Muscle of back (tissue), 11 donors: ENCODE measurements around the gene YJU2. TPM values are rescaled to one million over a fixed set of nuclear protein-coding genes. Genes with fewer than 3 reads are reported as not detected.
A peak's percentile ranks its signal among the peaks of the same experiment; 100 is the strongest.
"Not testable (repeated sequence)": the region's sequence is repeated elsewhere in the genome, so short reads cannot be mapped to it uniquely, and the experiment has no call there.

Source experiments
- DNase-seq, 3 donors: peaks; one replicate each; pipeline versions ENCODE4 v3.0.0 to v3.0.0-alpha.2; 2013
- polyA plus RNA-seq, 10 donors: library from polyadenylated mRNA; unstranded; fragments of 120-200 nt; gene quantifications; one replicate each; pipeline ENCODE4 v1.2.1, GENCODE V29; 2013; ENCODE audit not compliant: insufficient read length in 10 of 10

YJU2 gene
- polyA plus RNA-seq, 10 donors = 10.7 to 15.5 (median 12.0) TPM

DNA sequence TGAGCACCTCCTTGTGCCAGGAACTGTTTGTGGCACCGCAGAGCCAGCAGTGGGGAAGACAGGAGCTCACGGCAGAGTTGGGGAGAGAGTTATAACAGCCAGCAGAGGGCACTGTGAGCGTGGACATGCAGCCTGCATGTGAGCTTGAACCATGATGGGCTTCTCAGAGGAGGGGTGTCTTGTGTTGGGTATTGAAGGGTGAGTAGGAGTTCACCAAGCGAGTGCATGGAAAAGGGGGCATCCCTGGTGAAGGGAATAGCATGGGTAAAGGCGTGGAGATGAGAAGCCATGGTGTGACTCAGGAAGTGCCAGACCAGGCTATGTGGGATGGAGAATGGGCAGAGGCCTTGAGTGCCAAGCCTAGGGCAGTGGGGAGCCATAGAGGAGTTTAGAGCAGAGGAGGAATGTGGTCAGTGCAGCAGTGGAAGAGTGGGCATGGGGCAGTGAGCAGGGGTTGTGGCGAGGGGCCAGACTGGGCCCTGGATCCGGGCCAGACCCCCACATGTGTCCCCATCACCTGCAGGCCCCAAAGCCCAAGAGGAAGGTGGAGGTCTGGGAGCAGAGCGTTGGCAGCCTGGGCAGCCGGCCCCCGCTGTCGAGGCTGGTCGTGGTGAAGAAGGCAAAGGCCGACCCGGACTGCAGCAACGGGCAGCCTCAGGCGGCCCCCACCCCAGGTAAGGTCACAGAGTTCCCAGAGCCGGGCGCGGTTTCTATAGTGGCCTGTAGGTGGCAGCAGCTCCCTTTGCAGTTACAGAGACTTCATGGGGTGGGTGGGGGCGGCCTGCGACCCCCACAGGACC lies 20.4 kb downstream of the YJU2 start:
- peak in 2 of 3 donors; percentile 41 to 42 for DNase-seq

DNA sequence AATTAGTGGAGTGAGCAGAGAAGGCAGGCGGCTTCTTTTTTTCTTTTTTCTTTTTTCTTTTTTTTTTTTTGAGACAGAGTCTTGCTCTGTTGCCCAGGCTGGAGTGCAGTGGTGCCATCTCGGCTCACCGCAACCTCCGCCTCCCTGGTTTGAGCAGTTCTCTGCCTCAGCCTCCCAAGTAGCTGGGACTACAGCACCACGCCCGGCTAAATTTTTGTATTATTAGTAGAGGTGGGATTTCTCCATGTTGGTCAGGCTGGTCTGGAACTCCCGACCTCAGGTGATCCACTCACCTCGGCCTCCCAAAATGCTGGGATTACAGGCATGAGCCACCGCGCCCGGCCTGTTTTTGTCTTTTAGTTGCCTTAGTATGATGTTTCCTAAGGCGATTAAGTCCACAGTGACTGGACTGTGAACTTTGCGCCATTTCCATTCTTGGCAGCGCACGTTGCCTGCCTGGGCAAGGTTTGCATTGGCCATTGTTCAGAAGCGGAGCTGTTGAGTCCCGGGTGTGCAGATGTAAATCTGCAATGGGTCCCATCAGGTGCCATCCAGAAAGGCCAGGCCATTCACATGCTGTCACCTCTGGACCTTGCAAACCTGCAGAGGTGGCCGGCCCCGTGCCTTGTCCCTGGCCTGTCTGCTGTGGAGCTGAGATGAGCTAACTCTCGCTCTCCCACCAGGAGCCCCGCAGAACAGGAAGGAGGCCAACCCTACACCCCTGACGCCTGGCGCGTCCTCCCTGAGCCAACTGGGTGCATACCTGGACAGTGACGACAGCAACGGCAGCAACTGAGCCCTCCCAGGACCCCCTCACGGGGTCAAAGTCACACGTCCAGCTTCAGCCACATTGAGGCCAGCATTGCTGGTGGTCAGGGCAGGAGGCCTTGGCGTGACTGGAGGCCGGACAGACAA lies 21.3 kb downstream of the YJU2 start:
- DNase-seq = no peak

DNA sequence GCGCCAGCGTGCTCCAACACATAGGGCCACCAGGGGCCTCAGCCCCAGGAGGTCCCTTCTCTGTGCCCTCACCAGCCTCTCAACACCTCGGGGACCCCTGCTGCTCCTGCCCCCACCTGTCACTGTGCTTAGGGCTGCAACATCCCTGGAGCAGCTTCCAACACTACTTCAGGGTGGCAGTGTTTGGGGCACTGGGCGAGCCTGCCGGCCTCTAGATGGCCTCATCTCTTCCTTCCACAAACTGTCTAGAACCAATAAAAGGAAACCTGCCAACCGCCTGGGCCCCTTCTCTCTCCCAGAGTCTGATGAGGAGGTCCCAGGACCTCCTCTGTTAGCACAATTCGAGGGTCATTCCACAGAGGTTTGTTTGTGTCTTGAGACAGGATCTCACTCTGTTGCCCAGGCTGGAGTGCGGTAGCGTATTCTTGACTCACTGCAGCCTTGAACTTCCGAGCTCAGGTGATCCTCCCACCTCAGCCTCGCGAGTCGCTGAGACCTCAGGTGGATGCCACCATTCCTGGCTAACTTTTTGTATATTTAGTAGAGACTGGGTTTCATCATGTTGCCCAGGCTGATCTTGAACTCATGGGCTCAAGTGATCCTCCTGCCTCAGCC lies 22.0 kb downstream of the YJU2 start:
- no peak for DNase-seq

DNA sequence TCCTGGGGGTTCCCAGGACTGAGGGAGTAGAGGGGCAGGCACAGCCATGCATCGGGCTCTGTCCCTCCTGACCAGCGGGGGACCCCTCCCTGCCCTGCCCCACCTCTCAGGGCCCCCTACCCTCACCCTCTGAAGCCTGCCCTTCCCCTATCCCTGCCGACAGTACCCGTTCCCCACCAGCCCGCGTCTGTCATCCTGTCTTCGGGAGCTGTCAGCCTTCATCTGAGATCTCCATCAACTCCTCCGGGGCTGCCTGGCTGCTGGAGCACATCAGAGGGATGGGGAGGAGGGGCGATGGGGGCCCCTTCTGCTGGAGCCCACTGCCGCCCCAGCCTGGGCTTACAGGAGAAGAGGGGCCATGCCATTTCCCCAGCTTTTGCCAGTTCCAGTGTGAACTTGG lies 26.0 kb downstream of the YJU2 start:
- DNase-seq = no peak

DNA sequence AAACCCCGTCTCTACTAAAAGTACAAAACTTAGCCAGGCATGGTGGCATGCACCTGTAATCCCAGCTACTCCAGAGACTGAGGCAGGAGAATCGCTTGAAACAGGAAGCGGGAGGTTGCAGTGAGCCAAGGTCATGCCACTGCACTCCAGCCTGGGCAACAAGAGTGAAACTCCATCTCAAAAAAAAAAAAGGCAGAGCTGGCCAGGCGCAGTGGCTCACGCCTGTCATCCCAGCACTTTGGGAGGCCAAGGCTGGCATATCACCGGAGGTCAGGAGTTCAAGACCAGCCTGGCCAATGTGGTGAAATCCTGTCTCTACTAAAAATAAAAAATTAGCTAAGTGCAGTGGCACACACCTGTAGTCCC lies 27.4 kb downstream of the YJU2 start:
- DNase-seq = not testable (repeated sequence)

DNA sequence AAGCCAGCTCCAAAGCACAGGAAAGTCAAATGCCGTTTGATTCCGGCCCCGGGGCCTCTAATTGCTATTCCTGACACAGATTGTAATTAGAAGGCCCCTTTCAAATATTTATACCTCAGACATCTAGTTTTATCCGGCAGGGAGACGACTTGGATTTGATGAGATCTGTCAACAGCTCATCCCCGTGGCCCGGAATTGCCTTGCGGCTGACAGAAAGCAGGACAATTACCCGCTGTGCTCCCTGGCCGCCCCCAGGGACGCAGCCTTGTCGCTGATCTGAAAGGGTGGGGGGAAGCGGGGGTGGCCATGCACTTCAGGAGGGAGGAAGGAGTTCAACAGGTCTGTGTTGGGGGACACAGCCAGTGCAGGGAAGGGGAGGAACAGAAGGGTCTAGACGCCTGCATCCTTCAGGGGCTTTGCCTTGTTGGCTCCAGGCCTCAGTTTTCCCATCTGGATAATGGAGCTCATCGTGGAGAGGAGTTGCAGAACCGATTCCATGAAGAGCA lies 30.4 kb downstream of the YJU2 start:
- DNase-seq = no peak

DNA sequence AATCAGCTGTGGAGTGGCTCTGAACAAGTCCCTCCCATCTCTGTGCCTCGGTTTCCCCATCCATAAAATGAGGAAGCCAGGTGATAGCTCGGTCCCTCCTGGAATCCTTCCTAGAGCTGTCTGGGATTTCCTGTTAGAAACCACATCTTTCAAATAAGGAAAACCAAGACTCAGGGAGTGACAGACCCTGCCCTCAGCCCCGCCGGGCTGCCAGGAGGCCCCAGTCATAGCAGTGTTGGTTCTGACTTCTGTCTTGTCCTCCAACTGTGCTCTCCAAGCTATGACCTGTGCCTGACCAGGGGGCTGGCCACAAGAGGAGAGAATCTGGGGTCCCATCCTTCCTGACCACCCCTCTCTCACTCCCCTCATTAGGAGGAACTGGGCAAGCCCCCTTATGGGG lies 31.1 kb downstream of the YJU2 start:
- peak in 1 of 3 donors; percentile 45 for DNase-seq

DNA sequence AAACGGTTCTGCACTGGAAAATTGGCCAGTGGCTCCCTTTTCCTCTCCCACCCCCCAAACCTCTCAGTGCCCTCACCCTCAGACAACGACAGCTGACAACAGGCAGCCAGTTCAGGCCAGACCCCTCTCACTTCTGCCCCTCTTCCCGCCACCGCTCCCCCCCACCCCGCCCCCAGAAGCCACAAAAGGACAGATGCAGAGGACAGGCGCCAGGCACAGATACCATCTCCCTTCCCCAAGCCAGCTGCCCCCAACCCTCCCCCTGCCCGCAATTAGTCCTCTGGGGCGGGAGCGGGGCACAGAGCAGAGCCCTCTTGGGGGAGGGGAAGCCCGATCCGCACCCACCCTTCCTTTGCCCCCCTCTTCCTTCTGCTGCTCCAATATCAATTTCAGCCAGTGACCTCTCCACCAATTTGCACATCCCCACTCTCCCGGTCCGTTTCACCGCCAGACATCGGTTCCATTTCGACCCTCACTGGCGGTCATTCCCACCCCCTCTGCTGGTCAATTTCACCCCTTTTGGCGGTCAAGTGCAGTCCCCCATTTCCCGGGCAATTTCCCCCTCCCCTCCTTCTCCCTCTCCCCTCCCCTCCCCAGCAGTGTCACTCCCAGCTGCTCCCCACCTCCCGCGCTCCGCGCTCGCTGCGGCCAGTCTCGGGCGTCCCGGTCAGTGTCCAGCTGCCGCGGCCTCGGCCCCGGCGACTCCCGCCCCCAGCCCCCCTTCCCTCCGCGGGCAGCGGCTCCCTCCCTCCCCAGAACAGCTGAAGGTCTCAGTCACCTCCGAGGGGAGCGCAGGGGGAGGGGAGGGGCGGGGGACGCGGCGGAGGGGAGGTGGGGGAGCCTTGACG lies 31.8 kb downstream of the YJU2 start, which contains the start of gene SHD:
SHD (plus strand) TSS at position 848 of the 848 bp plus-strand sequence. CDS start 798 bp downstream, outside the sequence.
- DNase-seq = peak; percentile 52 to 74 (median 61)

DNA sequence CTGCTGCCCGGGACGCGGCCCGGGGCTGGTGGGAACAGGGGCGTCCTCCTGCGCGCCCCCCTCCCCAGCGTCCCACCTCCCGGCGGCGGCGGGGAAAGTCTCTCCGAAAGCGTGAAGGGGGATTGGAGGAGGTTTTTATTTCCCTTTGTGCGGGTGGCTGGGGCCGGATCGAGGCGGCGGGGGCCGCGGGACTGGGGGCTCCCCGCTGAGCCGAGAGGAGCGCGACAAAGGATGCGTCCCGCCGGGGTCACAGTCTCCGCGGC lies 32.3 kb downstream of the YJU2 start:
- DNase-seq = no peak

DNA sequence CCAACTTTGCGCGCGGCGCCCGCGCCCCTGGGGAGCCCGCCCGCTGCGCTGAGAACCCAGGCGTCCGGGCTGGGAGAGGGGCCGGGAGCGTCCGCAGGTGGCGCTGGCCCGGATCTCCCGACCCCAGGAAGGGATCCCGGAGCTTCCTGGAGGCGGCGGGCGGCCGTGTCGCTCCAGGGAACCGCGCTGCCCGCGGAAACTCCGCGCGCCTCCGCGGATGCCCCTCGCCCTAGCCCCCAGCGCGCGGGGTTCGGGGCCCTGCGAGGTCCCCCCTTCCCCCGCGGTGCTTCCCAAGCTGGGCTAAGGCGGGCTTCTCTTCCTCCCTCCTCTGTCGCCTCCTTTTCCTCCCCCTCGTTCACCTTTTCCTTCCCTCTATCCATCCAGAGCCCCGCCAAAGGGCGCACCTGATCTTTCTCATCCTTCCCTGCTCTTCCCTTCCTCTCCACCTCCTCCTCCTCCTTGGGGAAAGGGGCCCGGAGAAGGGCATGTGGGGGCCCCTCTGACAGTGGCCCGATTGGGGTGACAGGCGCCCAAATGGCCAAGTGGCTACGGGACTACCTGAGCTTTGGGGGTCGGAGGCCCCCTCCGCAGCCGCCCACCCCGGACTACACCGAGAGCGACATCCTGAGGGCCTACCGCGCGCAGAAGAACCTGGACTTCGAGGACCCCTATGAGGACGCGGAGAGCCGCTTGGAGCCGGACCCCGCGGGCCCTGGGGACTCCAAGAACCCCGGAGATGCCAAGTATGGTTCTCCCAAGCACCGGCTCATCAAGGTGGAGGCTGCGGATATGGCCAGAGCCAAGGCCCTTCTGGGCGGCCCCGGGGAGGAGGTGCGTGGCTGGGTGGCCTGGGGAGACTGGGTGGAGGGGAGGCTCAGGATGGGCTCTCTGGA lies 32.9 kb downstream of the YJU2 start:
- peak in 1 of 3 donors; percentile 32 for DNase-seq

DNA sequence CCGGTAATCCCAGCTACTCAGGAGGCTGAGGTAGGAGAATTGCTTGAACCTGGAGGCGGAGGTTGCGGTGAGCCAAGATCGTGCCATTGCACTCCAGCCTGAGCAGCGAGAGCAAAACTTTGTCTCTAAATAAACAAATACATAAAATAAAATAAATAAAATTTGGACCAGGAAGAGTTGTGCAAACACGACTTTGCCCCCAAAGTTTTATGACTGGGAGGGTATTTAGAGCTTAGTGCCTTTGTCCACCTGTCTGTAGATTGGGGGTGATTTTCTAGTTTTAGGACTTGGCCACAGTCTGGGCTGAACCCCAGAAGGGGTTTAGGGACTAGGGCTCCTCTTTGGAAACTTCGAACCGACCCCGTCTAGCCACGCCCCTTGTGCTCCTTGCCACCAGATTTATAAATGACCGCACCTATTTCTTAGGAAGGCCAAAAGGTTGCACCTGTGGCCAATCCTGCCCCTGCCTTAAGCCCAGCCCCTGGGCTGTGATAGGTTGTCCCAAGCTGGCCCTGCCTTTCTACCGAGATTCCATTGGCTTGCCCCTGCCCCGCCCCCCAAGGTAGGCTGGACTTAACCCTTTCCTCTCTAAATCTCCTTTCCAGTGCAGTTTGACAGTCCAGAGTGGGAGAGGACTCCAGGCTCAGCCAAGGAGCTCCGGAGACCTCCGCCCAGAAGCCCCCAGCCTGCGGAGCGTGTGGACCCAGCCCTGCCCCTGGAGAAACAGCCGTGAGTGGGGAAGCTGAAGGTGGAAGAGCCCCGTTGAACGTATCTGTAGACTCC lies 37.5 kb downstream of the YJU2 start:
- DNase-seq = no peak

DNA sequence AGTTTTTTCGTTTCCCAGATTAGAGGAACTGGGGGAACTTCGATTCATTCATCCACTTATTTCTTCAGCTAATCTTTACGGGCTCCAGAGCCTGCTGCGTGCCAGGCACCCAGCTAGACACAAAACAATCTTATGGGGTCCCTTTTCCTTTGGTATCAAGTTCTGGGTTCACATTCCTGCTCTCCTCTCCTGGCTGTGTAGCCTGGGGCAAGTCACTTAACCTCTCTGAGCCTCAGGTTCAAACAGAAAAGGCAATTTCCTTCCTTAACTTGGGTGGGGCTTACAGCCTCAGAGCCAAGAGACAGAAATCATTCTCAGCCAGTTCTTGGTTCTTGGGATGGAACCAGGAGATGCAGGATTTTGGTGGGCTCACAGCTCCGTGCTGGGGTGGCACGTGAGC lies 38.1 kb downstream of the YJU2 start:
- DNase-seq = no peak

DNA sequence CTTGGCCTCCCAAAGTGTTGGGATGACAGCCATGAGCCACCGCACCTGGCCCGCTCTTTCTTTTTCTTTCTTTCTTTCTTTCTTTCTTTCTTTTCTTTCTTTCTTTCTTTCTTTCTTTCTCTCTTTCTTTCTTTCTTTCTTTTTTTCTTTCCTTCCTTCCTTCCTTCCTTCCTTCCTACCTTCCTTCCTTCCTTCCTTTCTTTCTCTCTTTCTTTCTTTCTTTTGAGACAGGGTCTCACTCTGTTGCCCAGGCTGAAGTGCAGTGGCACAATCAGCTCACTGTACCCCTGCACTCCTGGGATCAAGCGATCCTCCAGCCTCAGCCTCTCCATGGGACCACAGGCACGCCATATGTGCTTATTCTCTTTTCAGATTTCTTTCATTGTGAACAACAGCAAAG lies 39.3 kb downstream of the YJU2 start:
- DNase-seq = not testable (repeated sequence)

DNA sequence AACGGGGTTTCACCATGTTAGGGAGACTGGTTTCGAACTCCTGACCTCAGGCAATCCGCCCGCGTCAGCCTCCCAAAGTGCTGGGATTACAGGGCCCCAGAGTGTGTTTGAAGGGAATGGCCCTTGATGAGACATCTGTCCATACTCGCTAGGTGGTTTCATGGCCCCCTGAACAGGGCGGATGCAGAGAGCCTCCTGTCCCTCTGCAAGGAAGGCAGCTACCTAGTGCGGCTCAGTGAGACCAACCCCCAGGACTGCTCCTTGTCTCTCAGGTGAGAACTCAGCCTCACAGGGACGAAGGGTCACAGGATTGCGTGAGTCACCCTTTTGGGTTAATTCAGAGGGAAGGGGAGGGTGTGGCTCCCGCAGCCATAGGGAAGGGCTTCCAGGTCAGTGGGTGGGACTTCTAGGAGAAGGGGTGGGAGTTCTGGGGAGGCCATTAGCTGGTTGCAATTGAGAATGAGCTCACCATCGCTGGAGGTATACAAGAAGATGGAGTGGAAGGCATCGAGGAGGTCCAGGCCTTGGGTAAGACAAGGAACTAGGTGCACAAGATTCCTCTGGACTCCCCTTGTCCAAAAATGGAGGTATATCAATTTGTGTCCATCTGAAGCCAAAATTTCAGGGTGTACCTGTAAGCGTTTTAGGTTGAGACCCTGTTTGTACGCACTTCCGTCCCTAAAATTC lies 41.4 kb downstream of the YJU2 start:
- DNase-seq = no peak

DNA sequence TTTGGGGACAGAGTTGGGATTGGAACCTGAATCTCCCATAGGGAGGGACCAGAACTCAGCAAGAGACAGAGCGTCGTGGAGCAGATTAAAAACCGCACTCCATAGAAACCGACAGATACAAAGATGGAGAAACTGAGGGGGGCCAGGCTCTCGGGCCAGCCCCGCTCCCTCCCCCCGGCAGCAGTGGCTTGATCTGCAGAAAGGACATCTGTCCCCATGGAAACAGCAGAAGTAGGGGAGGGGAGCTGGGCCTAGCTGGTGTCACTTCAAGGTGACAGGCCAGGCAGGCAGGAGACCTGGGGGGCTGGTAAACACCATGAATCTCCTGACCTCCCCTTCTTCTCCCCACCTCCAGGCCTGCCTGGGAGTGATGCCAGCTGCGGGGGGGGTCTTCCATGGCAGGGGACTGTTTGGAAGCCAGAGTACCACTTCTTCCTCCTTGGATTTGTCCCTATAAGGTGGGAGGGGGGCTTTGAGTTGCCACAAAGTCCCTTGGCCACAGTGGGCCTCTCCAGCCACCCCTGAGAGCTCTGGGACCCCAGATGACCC lies 44.4 kb downstream of the YJU2 start:
- DNase-seq = no peak

DNA sequence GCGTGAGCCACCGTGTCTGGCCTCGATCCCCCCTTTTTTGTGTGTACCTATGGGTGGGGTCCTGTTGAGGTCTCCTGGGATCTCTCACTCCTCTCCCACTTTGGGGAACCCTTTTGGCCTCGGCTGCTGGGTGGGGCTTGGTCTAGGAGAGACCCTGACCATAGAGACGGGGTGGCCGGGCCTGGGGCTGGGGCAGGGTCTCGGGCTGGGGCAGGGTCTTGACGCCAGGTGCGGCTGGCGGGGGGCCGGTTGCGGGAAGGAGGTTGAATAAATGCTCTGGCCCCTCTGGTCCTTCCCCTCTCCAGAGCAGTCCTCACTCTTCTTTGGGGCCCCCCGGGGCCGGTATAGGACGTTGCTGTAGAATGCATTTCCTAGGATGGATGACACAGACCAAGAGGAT lies 45.6 kb downstream of the YJU2 start:
- DNase-seq = no peak

DNA sequence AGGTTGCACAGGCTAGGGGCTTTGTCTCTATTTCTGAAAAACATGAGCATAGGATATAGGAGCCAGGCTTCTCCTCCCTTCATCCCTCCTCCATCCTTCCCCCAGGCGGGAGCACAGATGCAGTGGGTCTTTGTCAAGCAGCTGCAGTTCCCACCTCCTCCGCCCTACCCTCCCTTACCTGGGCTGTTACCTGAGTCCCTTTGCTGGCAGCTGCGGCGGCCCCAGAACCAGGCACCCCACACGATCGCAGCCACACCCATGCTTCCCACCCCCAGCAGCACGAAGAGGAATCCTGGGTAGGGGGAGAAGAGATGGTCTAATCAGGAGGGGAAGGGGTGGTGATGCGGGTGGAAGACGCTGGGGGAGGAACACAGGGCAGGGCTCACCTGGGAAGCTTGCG lies 47.5 kb downstream of the YJU2 start:
- no peak for DNase-seq

DNA sequence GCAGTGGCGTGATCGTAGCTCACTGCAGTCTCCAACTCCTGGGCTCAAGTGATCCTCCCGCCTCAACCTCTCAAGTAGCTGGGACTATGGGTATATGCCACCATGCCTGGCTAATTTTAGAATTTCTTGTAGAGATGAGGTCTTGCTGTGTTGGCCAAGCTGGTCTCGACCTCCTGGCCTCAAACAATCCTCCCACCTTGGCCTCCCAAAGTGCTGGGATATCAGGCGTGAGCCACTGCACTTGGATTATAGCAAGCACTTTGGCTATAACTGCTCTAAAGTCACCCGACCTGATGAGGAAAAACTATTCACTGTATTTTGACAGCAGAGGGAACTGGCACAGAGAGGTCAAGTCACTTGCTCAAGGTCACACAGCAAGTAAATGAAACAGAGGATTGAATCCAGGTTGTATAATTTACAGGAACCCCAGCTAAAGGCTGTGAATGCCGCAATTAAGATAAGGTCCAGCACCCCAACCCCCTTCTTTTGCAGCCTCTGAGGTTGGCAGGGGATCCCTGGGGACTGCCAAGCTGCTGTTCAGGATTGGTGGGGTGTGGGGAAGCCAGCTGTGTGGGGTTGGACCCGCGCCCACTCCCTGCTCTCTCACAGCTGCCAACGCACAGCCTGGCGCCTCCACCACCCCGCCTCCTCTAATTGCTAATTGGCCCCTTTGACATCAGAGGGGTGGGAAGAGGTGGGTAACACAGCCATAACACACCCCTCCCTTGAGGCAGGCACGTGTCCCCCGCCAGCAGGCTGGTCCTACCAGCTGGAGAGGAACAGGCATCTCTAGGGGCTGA lies 49.3 kb downstream of the YJU2 start:
- peak; percentile 25 to 66 (median 42) for DNase-seq
